Measurements from ENCODE around the gene C2orf92.

C2orf92 gene

DNA sequence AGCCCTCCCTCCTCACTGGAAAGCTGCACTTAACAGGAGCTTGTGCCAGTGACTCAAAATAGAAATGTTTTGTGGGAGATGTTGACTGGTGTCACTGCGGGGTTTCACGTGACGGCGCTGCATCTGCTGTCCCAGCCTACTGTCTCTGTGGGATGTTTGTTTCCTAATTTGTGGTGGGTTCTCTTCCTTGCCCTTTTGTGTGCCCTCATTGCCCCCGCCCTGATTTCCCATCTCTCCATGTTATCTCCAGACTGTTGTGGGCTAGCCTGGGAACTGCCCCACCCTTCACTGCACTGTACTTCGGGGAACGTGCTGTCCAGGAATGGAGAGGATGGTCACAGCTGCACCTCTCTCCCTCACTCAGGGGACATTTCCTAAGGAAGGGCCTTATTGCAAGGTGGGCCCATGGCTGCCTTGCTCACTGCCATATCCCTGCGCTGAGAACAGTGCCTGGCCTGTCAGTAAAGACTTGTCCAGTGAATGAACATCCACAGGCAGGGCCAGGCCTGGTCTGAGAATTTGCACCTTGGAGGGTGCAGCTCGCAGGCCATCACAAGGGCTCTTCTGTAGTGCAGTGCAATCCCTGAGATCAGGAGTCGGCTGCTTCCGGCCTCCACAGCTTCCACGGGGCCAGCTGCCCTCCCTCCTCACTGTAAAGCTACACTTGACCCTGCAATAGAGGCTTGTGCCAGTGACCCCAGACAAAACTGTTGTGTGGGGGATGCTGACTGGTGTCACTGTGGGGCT is 61.9 kb downstream of the C2orf92 start:
- TF ChIP-seq ZFX (IDR thresholded peaks at IDR 0.05) = no peak
- TF ChIP-seq, protein P1, sequence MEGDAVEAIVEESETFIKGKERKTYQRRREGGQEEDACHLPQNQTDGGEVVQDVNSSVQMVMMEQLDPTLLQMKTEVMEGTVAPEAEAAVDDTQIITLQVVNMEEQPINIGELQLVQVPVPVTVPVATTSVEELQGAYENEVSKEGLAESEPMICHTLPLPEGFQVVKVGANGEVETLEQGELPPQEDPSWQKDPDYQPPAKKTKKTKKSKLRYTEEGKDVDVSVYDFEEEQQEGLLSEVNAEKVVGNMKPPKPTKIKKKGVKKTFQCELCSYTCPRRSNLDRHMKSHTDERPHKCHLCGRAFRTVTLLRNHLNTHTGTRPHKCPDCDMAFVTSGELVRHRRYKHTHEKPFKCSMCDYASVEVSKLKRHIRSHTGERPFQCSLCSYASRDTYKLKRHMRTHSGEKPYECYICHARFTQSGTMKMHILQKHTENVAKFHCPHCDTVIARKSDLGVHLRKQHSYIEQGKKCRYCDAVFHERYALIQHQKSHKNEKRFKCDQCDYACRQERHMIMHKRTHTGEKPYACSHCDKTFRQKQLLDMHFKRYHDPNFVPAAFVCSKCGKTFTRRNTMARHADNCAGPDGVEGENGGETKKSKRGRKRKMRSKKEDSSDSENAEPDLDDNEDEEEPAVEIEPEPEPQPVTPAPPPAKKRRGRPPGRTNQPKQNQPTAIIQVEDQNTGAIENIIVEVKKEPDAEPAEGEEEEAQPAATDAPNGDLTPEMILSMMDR (conservative IDR thresholded peaks at IDR 0.05) = no peak
- no peak overlapping the region for H3K27ac ChIP-seq

GRCh38 chr2:97732436-97733340 is 63.2 kb downstream of the C2orf92 start:
- H3K27ac ChIP-seq = no peak overlapping the region
- TF ChIP-seq ZFX (IDR thresholded peaks at IDR 0.05) = no peak
- TF ChIP-seq, protein P1 (conservative IDR thresholded peaks at IDR 0.05) = no peak

DNA sequence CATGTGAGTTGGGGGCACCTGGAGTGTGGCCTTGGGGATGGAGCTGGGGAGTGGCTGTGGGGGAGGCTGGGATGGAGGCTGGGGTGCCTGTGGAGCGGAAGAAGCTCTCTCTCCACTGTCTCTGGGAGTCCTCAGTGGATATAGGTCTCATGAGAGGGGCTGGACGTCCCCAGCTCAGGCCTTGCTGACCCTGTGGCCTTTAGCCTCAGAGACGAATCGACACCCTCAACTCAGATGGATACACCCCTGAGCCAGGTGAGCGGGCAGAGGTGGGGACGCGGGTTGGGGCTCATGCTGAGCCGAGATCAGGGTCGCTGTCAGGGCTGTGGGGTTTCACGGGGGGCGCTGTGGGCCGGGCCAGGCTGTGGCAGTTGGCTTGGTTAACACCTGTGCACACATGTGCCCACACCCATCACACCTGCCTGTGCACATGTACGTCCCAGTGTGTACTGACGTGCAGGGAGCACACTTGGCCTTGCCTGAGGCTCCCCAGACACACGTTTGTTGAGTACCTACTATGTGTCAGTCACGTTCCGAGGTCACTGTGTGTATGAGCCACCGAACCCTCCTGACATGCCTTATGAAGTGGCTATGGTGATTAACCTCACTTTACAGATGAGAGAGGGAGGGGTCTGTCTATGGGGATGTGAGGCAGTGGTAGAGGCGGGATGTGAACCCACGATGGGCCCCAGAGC is 64.0 kb downstream of the C2orf92 start:
- no peak for TF ChIP-seq ZFX (IDR thresholded peaks at IDR 0.05)
- TF ChIP-seq, protein P1 (conservative IDR thresholded peaks at IDR 0.05) = no peak
- H3K27ac ChIP-seq = no peak overlapping the region

DNA sequence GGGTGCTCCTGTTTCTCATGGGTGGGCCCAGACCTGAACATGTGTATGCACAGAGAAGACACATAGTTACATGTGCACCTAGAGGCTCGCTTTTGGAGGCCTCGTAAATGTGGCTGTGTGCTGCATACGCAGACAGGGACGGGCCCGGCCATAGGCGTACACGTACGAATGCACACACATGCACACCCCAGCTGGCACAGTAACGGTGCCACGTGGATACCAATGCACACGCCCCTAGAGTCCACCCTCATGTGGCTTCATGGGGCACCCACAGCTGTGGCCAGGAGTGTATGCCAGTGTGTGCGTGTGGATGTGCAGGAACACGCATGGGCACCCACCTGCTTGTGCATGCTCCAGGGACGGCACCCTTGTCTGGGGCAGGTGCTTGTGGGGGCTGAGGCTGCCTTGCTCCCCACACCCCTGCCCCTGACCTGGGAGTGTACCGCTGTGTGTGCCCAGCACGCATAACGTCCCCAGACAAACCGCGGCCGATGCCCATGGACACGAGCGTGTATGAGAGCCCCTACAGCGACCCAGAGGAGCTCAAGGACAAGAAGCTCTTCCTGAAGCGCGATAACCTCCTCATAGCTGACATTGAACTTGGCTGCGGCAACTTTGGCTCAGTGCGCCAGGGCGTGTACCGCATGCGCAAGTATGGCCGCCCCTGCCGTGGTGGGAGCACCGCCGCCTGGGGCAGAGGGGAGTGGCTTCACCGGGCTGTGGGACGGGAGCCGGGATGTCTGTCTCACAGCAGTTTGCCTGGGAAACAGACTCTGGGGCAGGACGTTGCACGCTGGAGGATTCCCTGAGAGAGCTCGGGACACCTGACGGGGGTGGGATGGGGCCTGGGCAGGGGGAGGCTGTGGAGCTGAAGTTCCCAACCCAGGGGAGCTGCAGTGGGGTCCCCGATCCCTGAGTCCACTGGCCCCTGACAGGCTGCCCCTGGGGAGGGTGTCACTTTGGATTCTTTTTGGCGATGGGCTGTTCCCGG is 64.8 kb downstream of the C2orf92 start:
- H3K27ac ChIP-seq = no peak overlapping the region
- TF ChIP-seq, protein P1 (conservative IDR thresholded peaks at IDR 0.05) = no peak
- no peak for TF ChIP-seq ZFX (IDR thresholded peaks at IDR 0.05)

- no peak overlapping the region for H3K27ac ChIP-seq
- TF ChIP-seq, protein P1 (conservative IDR thresholded peaks at IDR 0.05) = no peak
These were observed 65.6 kb downstream of the C2orf92 start for GRCh38 chr2:97735161-97735561.

- no peak for TF ChIP-seq ZFX (IDR thresholded peaks at IDR 0.05)
- TF ChIP-seq, protein P1 (conservative IDR thresholded peaks at IDR 0.05) = no peak
- H3K27ac ChIP-seq = no peak overlapping the region
These were observed 66.7 kb downstream of the C2orf92 start for GRCh38 chr2:97736185-97736584.

Measured in C4-2B (cell line).